ENCODE data around the gene NACA2.
"Not testable (repeated sequence)": the region's sequence is repeated elsewhere in the genome, so short reads cannot be mapped to it uniquely, and the experiment has no call there.

Gene NACA2

GRCh38 chr17:61591018-61591417, at the start of gene NACA2:
NACA2 (minus strand) TSS chr17:61591219; CDS start chr17:61591180, 39 bp downstream.
- DNase-seq (ENCODE audit: low read depth, low spot score): no peak

GRCh38 chr17:61639818-61640217, 48.8 kb upstream of the NACA2 start:
- DNase-seq (ENCODE audit: low read depth, low spot score): no peak

GRCh38 chr17:61638087-61638486, 47.1 kb upstream of the NACA2 start:
- DNase-seq (ENCODE audit: low read depth, low spot score): no peak

GRCh38 chr17:61635913-61636432, 45.0 kb upstream of the NACA2 start:
- DNase-seq (ENCODE audit: low read depth, low spot score): peak; percentile 67

GRCh38 chr17:61634942-61635538, 44.0 kb upstream of the NACA2 start:
- DNase-seq (ENCODE audit: low read depth, low spot score): no peak

GRCh38 chr17:61634011-61634539, 43.1 kb upstream of the NACA2 start:
- DNase-seq (ENCODE audit: low read depth, low spot score): no peak

- no peak for DNase-seq (ENCODE audit: low read depth, low spot score)
Observed at GRCh38 chr17:61632826-61633225, 41.8 kb upstream of the NACA2 start.

GRCh38 chr17:61631800-61632199, 40.8 kb upstream of the NACA2 start:
- no peak for DNase-seq (ENCODE audit: low read depth, low spot score)

- DNase-seq (ENCODE audit: low read depth, low spot score): not testable (repeated sequence)
Observed at GRCh38 chr17:61628158-61628557, 37.1 kb upstream of the NACA2 start.

- DNase-seq (ENCODE audit: low read depth, low spot score): no peak
Observed at GRCh38 chr17:61627658-61628057, 36.6 kb upstream of the NACA2 start.

- DNase-seq (ENCODE audit: low read depth, low spot score): no peak
Observed at GRCh38 chr17:61627125-61627524, 36.1 kb upstream of the NACA2 start.

GRCh38 chr17:61625564-61625963, 34.5 kb upstream of the NACA2 start:
- DNase-seq (ENCODE audit: low read depth, low spot score): no peak

GRCh38 chr17:61624951-61625350, 33.9 kb upstream of the NACA2 start:
- no peak for DNase-seq (ENCODE audit: low read depth, low spot score)

GRCh38 chr17:61621317-61621716, 30.3 kb upstream of the NACA2 start:
- DNase-seq (ENCODE audit: low read depth, low spot score): no peak

- DNase-seq (ENCODE audit: low read depth, low spot score): no peak
Observed at GRCh38 chr17:61619953-61620352, 28.9 kb upstream of the NACA2 start.

GRCh38 chr17:61619493-61619892, 28.5 kb upstream of the NACA2 start:
- DNase-seq (ENCODE audit: low read depth, low spot score): peak; percentile 1

- no peak for DNase-seq (ENCODE audit: low read depth, low spot score)
Observed at GRCh38 chr17:61618950-61619349, 27.9 kb upstream of the NACA2 start.

GRCh38 chr17:61617330-61617729, 26.3 kb upstream of the NACA2 start:
- no peak for DNase-seq (ENCODE audit: low read depth, low spot score)

- DNase-seq (ENCODE audit: low read depth, low spot score): no peak
Observed at GRCh38 chr17:61616783-61617182, 25.8 kb upstream of the NACA2 start.

- DNase-seq (ENCODE audit: low read depth, low spot score): no peak
Observed at GRCh38 chr17:61614219-61614618, 23.2 kb upstream of the NACA2 start.

GRCh38 chr17:61611323-61611722, 20.3 kb upstream of the NACA2 start:
- DNase-seq (ENCODE audit: low read depth, low spot score): no peak

GRCh38 chr17:61605692-61606091, 14.7 kb upstream of the NACA2 start:
- DNase-seq (ENCODE audit: low read depth, low spot score): no peak

GRCh38 chr17:61601297-61601696, 10.3 kb upstream of the NACA2 start:
- no peak for DNase-seq (ENCODE audit: low read depth, low spot score)

GRCh38 chr17:61600621-61601020, 9.6 kb upstream of the NACA2 start:
- DNase-seq (ENCODE audit: low read depth, low spot score): no peak
